Ovary (tissue), 9 donors: Measurements from ENCODE around the gene MYOF. TPM values are rescaled to one million over a fixed set of nuclear protein-coding genes. Genes with fewer than 3 reads are reported as not detected.

Experiments used
- DNase-seq, 5 donors: peaks; one replicate each; pipeline ENCODE4 v3.0.0-alpha.2; 2019 to 2020
- H3K27ac ChIP-seq, 2 donors: fragments of 200-600 bp; one replicate each; pipeline versions ENCODE4 v1.5.1 to v1.8.0; 2019 to 2022
- H3K27me3 ChIP-seq: fragments of 200-600 bp; one replicate; pipeline ENCODE4 v1.8.0; 2022
- H3K36me3 ChIP-seq: fragments of 200-600 bp; sonication (generic); one replicate; pipeline ENCODE4 v1.5.1; 2019
- H3K4me1 ChIP-seq: one replicate; pipeline ENCODE4 v1.8.1; 2013; ENCODE audit warnings: mild to moderate bottlenecking, moderate library complexity; ENCODE audit not compliant: insufficient read depth
- H3K4me3 ChIP-seq: fragments of 200-600 bp; sonication (generic); one replicate; pipeline ENCODE4 v1.5.1; 2017
- H3K9me3 ChIP-seq, 2 donors: fragments of 200-600 bp in 1 of 2; sonication (generic) in 1 of 2; one replicate each; pipeline versions ENCODE4 v1.5.1 to v1.8.1; 2013 to 2019; ENCODE audit warnings: mild to moderate bottlenecking in 1 of 2, moderate library complexity in 1 of 2
- CTCF ChIP-seq, 3 donors: fragments of 450-650 bp in 2 of 3; fragments of 200-600 bp in 1 of 3; IDR thresholded peaks; one replicate each; pipeline versions ENCODE4 v1.5.1 to v1.8.0; 2016 to 2022; ENCODE audit warnings: antibody characterized with exemption in 3 of 3, mild to moderate bottlenecking in 1 of 3
- EP300 ChIP-seq: sonication (generic); formaldehyde crosslinking; IDR thresholded peaks from one replicate; pipeline ENCODE4 v1.6.1; 2017; ENCODE audit warnings: antibody characterized with exemption
- POLR2A ChIP-seq: fragments of 450-650 bp; IDR thresholded peaks from one replicate; pipeline ENCODE4 v1.6.1; 2017; ENCODE audit warnings: antibody characterized with exemption, mild to moderate bottlenecking, moderate library complexity
- WGBS, 3 donors: extraction: QIAGEN DNeasy Blood & Tissue Kit in 1 of 3; methylation state at CpG; one replicate each; pipeline versions ENCODE4 v1.1.5 to v1.1.7; 2013 to 2017; 5-methylcytosine and 5-hydroxymethylcytosine counted together
- intact Hi-C, 4 donors: fragments of 100-400 bp; cut with DNase I; formaldehyde crosslinking; loops; one replicate each; pipeline versions ENCODE4 v1.11.0 to v1.15.1; 2022 to 2023
- polyA plus RNA-seq, 2 donors: library from polyadenylated mRNA; stranded (reverse); fragments of 200-250 nt in 1 of 2; fragments of 350-450 nt in 1 of 2; fragmentation: Illumina TruSeq in 1 of 2; extraction: RNeasy Lipid Tissue Mini Kit (QIAGEN cat#74804) in 1 of 2; gene quantifications; one replicate each; pipeline ENCODE4 v1.2.3, GENCODE V29; 2013 to 2014
- total RNA-seq, 7 donors: library from RNA; depleted of rRNA in 2 of 7; stranded (reverse); fragments of >200 nt in 2 of 7; fragmentation: NEBNext Ultra II Directional in 3 of 7; extraction: Animal tissue kit (Norgen Biotek cat#: 25700) in 3 of 7; gene quantifications; one replicate each; pipeline versions ENCODE4 v1.1.0 to v1.2.4, GENCODE V29; 2016 to 2023
- donor health status: DM: no; HTN: no; CAD: no; lungs with moderate emphysema.
- donor health status: DM: no; HTN: no; CAD: no.
- donor health status: Bipolar disorder and iron deficiency.
- donor health status: DM: yes; HTN: yes; CAD: no.
- donor health status: DM: no; HTN: no; CAD: no.
- donor health status: DM: yes; HTN: yes; CAD: no.

Gene MYOF
- total and polyA plus RNA-seq, 9 donors, result 7.9 to 89.0 (median 45.7) TPM

- Histone ChIP-seq H3K27me3 (no peaks in the 10 kb centered on the region), H3K27ac (no peak overlapping the region), H3K36me3 (no peaks in the 10 kb centered on the region), H3K4me1 (no peaks in the 10 kb centered on the region), H3K4me3 (no peak overlapping the region), H3K9me3 (no peaks in the 10 kb centered on the region)
- intact Hi-C loops, result no loop called here
- TF ChIP-seq EP300 (no peak), POLR2A (no peak), CTCF (IDR thresholded peaks at IDR 0.05) (no peak)
- no peak for DNase-seq
- 61 to 65% (median 61%) methylated on average over 3 of the region's 3 CpGs for WGBS, 3 donors
Measured at GRCh38 chr10:93404048-93404354, 78.1 kb downstream of the MYOF start.

- no peaks in the 10 kb centered on the region for H3K27me3 ChIP-seq
- intact Hi-C loops, result no loop called here
- WGBS, 3 donors, result 93 to 97% (median 96%) methylated on average over 1 of the region's 1 CpG
- H3K9me3 ChIP-seq, result no peaks in the 10 kb centered on the region
- TF ChIP-seq EP300, result no peak
- no peak for TF ChIP-seq POLR2A
- no peak for TF ChIP-seq CTCF (IDR thresholded peaks at IDR 0.05)
- no peak overlapping the region for H3K4me3 ChIP-seq
- H3K27ac ChIP-seq, result no peak overlapping the region
- no peak for DNase-seq
- H3K4me1 ChIP-seq, result no peaks in the 10 kb centered on the region
- no peaks in the 10 kb centered on the region for H3K36me3 ChIP-seq
Measured at GRCh38 chr10:93403152-93404047, 78.7 kb downstream of the MYOF start.

- 67 to 82% (median 80%) methylated on average over 6 of the region's 6 CpGs for WGBS, 3 donors
- no peaks in the 10 kb centered on the region for H3K27me3 ChIP-seq
- no peaks in the 10 kb centered on the region for H3K36me3 ChIP-seq
- TF ChIP-seq CTCF (IDR thresholded peaks at IDR 0.05) (no peak), EP300 (no peak), POLR2A (no peak)
- no peak overlapping the region for H3K4me3 ChIP-seq
- intact Hi-C loops, result no loop called here
- no peak overlapping the region for H3K27ac ChIP-seq
- H3K4me1 ChIP-seq, result no peaks in the 10 kb centered on the region
- no peak for DNase-seq
- no peaks in the 10 kb centered on the region for H3K9me3 ChIP-seq
Measured at GRCh38 chr10:93402192-93402591, 79.9 kb downstream of the MYOF start.

- no peak overlapping the region for H3K27ac ChIP-seq
- H3K36me3 ChIP-seq, result no peaks in the 10 kb centered on the region
Measured at GRCh38 chr10:93398528-93398927, 83.6 kb downstream of the MYOF start.

More at GRCh38 chr10:93398528-93398927, 83.6 kb downstream of the MYOF start:
- TF ChIP-seq CTCF (IDR thresholded peaks at IDR 0.05), result no peak
- no peak for TF ChIP-seq EP300
- no peak for TF ChIP-seq POLR2A
- 82 to 90% (median 86%) methylated on average over 3 of the region's 3 CpGs for WGBS, 3 donors
- intact Hi-C loops, result no loop called here
- Histone ChIP-seq H3K4me3 (no peak overlapping the region), H3K4me1 (no peaks in the 10 kb centered on the region), H3K27me3 (no peaks in the 10 kb centered on the region), H3K9me3 (no peaks in the 10 kb centered on the region)
- no peak for DNase-seq
